ENCODE measurements around the gene WWOX. TPM values are rescaled to one million over a fixed set of nuclear protein-coding genes. Genes with fewer than 3 reads are reported as not detected.

The WWOX gene
- total RNA-seq, 1 donor, result 24.2 TPM

- no peak overlapping the region for H3K4me3 ChIP-seq (ENCODE audit: low read depth, low read length)
- DNase-seq (ENCODE audit: low read depth), result no peak
- no peak for TF ChIP-seq CTCF (IDR thresholded peaks at IDR 0.05; ENCODE audit: insufficient read depth, low read length)
Measured at GRCh38 chr16:78697426-78697825, 598.0 kb downstream of the WWOX start.

GRCh38 chr16:78703936-78704335 lies 604.5 kb downstream of the WWOX start:
- no peak for TF ChIP-seq CTCF (IDR thresholded peaks at IDR 0.05; ENCODE audit: insufficient read depth, low read length)
- no peak for DNase-seq (ENCODE audit: low read depth)
- H3K4me3 ChIP-seq (ENCODE audit: low read depth, low read length), result no peak overlapping the region

DNA sequence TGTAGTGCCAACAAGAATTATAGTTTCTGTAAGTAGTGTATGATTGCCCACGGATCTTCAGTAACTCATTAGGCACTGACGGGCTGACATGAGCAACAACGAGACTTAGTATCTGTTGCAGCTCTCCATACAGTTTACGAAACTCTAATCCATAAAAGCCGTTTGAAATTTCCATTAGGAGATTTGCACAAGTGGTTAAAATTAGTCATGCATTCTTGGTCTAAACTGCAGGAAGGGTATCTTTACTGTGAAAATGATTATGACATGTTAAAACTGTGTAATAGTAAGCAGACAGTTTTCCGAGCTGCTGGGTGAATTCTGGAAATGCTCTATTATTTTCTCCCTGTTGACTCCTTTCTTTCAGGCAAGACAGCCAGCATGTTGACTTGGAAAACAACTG lies 605.0 kb downstream of the WWOX start:
- no peak for TF ChIP-seq CTCF (IDR thresholded peaks at IDR 0.05; ENCODE audit: insufficient read depth, low read length)
- DNase-seq (ENCODE audit: low read depth), result no peak
- no peak overlapping the region for H3K4me3 ChIP-seq (ENCODE audit: low read depth, low read length)

DNA sequence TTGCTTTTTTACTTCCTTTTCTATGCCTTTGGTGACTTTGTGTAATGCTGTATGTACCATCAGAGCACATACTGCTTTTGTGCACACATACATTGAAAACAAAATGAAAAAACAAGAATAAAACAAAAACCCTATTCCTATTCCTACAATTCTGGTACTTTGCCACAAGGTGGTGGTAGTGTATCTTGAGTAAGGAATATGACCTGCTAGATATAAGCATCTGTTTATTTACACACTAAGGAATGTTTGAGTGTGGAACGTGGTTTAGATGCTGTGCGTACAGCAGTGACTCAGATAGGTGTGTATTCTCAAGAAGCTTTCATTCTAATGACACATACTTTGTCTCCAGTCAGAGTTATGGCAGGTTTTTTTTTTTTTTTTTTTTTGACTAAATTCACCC lies 606.2 kb downstream of the WWOX start:
- no peak for DNase-seq (ENCODE audit: low read depth)
- TF ChIP-seq CTCF (IDR thresholded peaks at IDR 0.05; ENCODE audit: insufficient read depth, low read length), result no peak

DNA sequence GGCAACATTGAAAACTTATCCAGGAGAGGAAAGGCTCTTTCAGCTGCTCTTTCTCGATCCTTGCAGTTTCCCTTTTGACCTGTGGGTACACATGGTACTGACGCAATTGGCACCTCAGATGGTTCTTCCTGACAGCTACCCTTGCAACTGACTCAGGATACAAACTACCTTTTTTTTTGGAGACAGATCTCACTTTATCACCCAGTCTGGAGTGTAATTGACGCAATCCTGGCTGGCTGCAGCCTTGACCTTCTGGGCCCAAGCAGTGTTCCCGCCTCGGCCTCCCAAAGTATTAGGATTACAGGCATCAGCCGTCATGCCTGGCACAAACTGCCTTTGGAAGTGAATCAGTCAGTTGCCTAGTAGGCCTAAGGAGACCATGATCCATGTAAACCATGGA lies 607.2 kb downstream of the WWOX start:
- no peak for DNase-seq (ENCODE audit: low read depth)
- no peak overlapping the region for H3K4me3 ChIP-seq (ENCODE audit: low read depth, low read length)
- no peak for TF ChIP-seq CTCF (IDR thresholded peaks at IDR 0.05; ENCODE audit: insufficient read depth, low read length)

More for the DNA sequence above, 606.2 kb downstream of the WWOX start:
- H3K4me3 ChIP-seq (ENCODE audit: low read depth, low read length), result no peak overlapping the region

DNA sequence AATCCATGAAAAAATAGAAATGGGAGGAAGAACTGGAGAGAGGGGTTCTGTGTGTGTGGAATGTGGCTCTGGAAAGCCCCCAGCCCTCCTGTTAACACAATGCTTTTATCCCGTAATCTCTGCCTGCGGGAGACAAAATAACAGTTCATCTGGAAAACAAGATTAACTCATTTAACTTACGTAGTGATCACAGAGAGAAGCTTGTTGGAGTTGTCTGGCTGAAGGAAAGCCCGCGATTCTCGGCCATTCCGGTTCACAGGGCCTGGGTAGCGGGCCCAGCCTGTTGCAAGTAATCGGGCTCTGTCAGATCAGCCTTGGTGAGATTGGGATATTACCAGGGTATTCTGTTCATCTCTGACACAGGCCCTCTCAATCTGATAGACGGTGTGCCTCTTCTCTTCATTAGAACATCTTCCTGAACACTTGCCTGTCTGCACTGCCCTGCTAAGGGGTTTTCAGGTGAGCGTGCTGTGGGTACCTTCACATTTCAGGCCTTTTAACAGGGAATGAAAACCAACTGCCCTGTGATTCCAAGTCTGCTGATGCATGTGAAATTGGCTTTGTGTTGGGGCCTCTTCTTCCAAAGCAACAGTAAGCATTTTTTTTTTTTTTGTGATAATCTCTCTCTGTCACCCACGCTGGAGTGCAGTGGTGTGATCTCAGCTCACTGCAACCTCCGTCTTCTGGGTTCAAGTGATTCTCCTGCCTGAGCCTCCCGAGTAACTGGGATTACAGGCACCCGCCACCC lies 609.9 kb downstream of the WWOX start:
- TF ChIP-seq CTCF (IDR thresholded peaks at IDR 0.05; ENCODE audit: insufficient read depth, low read length), result no peak
- H3K4me3 ChIP-seq (ENCODE audit: low read depth, low read length), result no peak overlapping the region
- no peak for DNase-seq (ENCODE audit: low read depth)

- no peak for DNase-seq (ENCODE audit: low read depth)
- H3K4me3 ChIP-seq (ENCODE audit: low read depth, low read length), result no peak overlapping the region
- TF ChIP-seq CTCF (IDR thresholded peaks at IDR 0.05; ENCODE audit: insufficient read depth, low read length), result no peak
Measured at GRCh38 chr16:78715106-78715505, 615.7 kb downstream of the WWOX start.
